HCT116 (cell line): ENCODE measurements around the gene TBX2. TPM values are rescaled to one million over a fixed set of nuclear protein-coding genes. Genes with fewer than 3 reads are reported as not detected.

ENCODE experiments used
- ATAC-seq: fragments of 200-7000 bp; cut with Tn5 transposase; 2 replicates; pipeline ENCODE4 v1.9.1; 2020; ENCODE audit warnings: mild to moderate bottlenecking, moderate library complexity
- BruUV-seq: library from RNA; stranded (reverse); fragments of 400-500 nt; replicated peaks from 2 replicates; lab custom pipeline; 2021; lab: Mats Ljungman, UMichigan
- CTCF ChIA-PET: fragments of 300-600 bp; sonication (Branson Sonifier 250); formaldehyde crosslinking; loops from one replicate; lab custom pipeline; 2021; ENCODE audit warnings: antibody characterized with exemption; lab: Charles Lee
- POLR2A ChIA-PET: fragments of 300-600, 350-600 bp; sonication (Branson Sonifier 250); formaldehyde crosslinking; loops from one replicate; lab custom pipeline; 2021; ENCODE audit warnings: antibody characterized with exemption; lab: Charles Lee
- RAD21 ChIA-PET, 2 experiments: fragments of 300-600 bp; sonication (Branson Sonifier 250); formaldehyde crosslinking; loops; one replicate each; lab custom pipeline; 2023; ENCODE audit warnings: low total read pairs in 2 of 2; ENCODE audit not compliant: uncharacterized antibody in 2 of 2, unreplicated experiment in 2 of 2, low non-redundant PET in 1 of 2; lab: Charles Lee
- DNase-seq: peaks from one replicate; pipeline ENCODE4 v3.0.0-alpha.2; 2010; ENCODE audit warnings: low read depth, low spot score
- H2AFZ ChIP-seq: fragments of 200-600 bp; shearing (Covaris generic), sonication (generic); 2 replicates; pipeline ENCODE4 v1.6.1; 2017; ENCODE audit warnings: low read depth, mixed run types, mixed read lengths, antibody characterized with exemption, low read length; ENCODE audit not compliant: poor library complexity, severe bottlenecking
- H3K27ac ChIP-seq: 2 replicates; pipeline ENCODE4 v1.5.1; 2012; ENCODE audit warnings: low read depth, low read length
- H3K27me3 ChIP-seq: fragments of 200-600 bp; sonication (generic); 2 replicates; pipeline ENCODE4 v1.6.1; 2016; ENCODE audit warnings: mixed run types, low read length, mixed read lengths; ENCODE audit not compliant: insufficient read depth
- H3K36me3 ChIP-seq, 2 experiments: fragments of 200-500 bp in 1 of 2; fragments of 200-600 bp in 1 of 2; sonication (Bioruptor generic) in 1 of 2; sonication (generic) in 1 of 2; 2 replicates each; pipeline versions ENCODE4 v1.5.1 to v1.6.1; 2014 to 2016; ENCODE audit warnings: low read length in 2 of 2, inconsistent platforms in 1 of 2, mixed read lengths in 1 of 2, mixed run types in 1 of 2; ENCODE audit not compliant: insufficient read depth in 2 of 2, control insufficient read depth in 1 of 2
- H3K4me1 ChIP-seq, 2 experiments: fragments of 200-600 bp in 1 of 2; sonication (generic) in 1 of 2; 2 replicates each; pipeline versions ENCODE4 v1.5.1 to v1.6.1; 2012 to 2017; ENCODE audit warnings: low read length in 2 of 2, inconsistent platforms in 1 of 2, mild to moderate bottlenecking in 1 of 2, mixed read lengths in 1 of 2, mixed run types in 1 of 2, moderate library complexity in 1 of 2; ENCODE audit not compliant: insufficient read depth in 2 of 2, control insufficient read depth in 1 of 2
- H3K4me2 ChIP-seq: fragments of 200-600 bp; sonication (generic); 2 replicates; pipeline ENCODE4 v1.6.1; 2017; ENCODE audit warnings: mixed run types, low read length, mixed read lengths
- H3K4me3 ChIP-seq, 2 experiments: fragments of 200-600 bp in 1 of 2; sonication (generic) in 1 of 2; replicated peaks in 1 of 2; 2 replicates each; pipeline ENCODE4 v1.5.1; 2011 to 2016; ENCODE audit warnings: low read length in 2 of 2, control low read depth in 1 of 2, low read depth in 1 of 2, mild to moderate bottlenecking in 1 of 2, mixed read lengths in 1 of 2, mixed run types in 1 of 2
- H3K79me2 ChIP-seq: fragments of 200-600 bp; sonication (generic); 2 replicates; pipeline ENCODE4 v1.6.1; 2017; ENCODE audit warnings: mild to moderate bottlenecking, mixed run types, low read length, moderate library complexity, mixed read lengths; ENCODE audit not compliant: insufficient read depth
- H3K9ac ChIP-seq: fragments of 200-600 bp; sonication (generic); 2 replicates; pipeline ENCODE4 v1.6.1; 2016; ENCODE audit warnings: low read length, mixed read lengths
- H3K9me2 ChIP-seq: fragments of 200-600 bp; sonication (generic), shearing (Covaris generic); 2 replicates; pipeline ENCODE4 v1.6.1; 2017; ENCODE audit warnings: mixed run types, mild to moderate bottlenecking, moderate library complexity; ENCODE audit not compliant: insufficient read depth
- H3K9me3 ChIP-seq, 2 experiments: fragments of 200-500 bp in 1 of 2; fragments of 200-600 bp in 1 of 2; sonication (Bioruptor generic) in 1 of 2; sonication (generic) in 1 of 2; 2 replicates each; pipeline ENCODE4 v1.6.1; 2014 to 2017; ENCODE audit warnings: low read length in 2 of 2, mixed read lengths in 2 of 2, inconsistent platforms in 1 of 2, low read depth in 1 of 2, mild to moderate bottlenecking in 1 of 2, mixed run types in 1 of 2, moderate library complexity in 1 of 2; ENCODE audit not compliant: control insufficient read depth in 1 of 2, insufficient read depth in 1 of 2
- H4K20me1 ChIP-seq: fragments of 200-600 bp; sonication (generic), shearing (Covaris generic); 2 replicates; pipeline ENCODE4 v1.6.1; 2017; ENCODE audit warnings: mixed run types, mild to moderate bottlenecking, moderate library complexity; ENCODE audit not compliant: insufficient read depth
- ATF3 ChIP-seq: IDR thresholded peaks from 2 replicates; pipeline ENCODE4 v1.6.1; 2012
- CEBPB ChIP-seq: IDR thresholded peaks from 2 replicates; pipeline ENCODE4 v1.6.1; 2012; ENCODE audit warnings: low read depth
- EGR1 ChIP-seq: IDR thresholded peaks from 2 replicates; pipeline ENCODE4 v1.6.1; 2012; ENCODE audit warnings: low read depth
- ELF1 ChIP-seq: IDR thresholded peaks from 2 replicates; pipeline ENCODE4 v1.6.1; 2012; ENCODE audit warnings: low read depth, borderline replicate concordance
- EZH2phosphoT487 ChIP-seq: fragments of 200-600 bp; IDR thresholded peaks from 2 replicates; pipeline ENCODE4 v1.6.1; 2018; ENCODE audit warnings: antibody characterized with exemption, borderline replicate concordance
- FOSL1 ChIP-seq: IDR thresholded peaks from 2 replicates; pipeline ENCODE4 v1.6.1; 2012; ENCODE audit warnings: low read depth
- MAX ChIP-seq: IDR thresholded peaks from 2 replicates; pipeline ENCODE4 v1.6.1; 2012
- POLR2A ChIP-seq: IDR thresholded peaks from 2 replicates; pipeline ENCODE4 v1.7.0; 2011; ENCODE audit warnings: borderline replicate concordance; ENCODE audit not compliant: insufficient read depth, insufficient read length; ENCODE audit errors: extremely low read depth
- POLR2AphosphoS5 ChIP-seq: IDR thresholded peaks from 2 replicates; pipeline ENCODE4 v1.6.1; 2011; ENCODE audit warnings: mild to moderate bottlenecking, low read depth, low read length, moderate library complexity
- RAD21 ChIP-seq: IDR thresholded peaks from 2 replicates; pipeline ENCODE4 v1.6.1; 2012; ENCODE audit warnings: low read depth, mild to moderate bottlenecking
- REST ChIP-seq: IDR thresholded peaks from 2 replicates; pipeline ENCODE4 v1.6.1; 2012; ENCODE audit warnings: low read depth
- SP1 ChIP-seq: IDR thresholded peaks from 2 replicates; pipeline ENCODE4 v1.6.1; 2012; ENCODE audit warnings: low read depth
- SRF ChIP-seq: IDR thresholded peaks from 2 replicates; pipeline ENCODE4 v1.6.1; 2012; ENCODE audit warnings: low read depth
- YY1 ChIP-seq: IDR thresholded peaks from 2 replicates; pipeline ENCODE4 v1.6.1; 2011; ENCODE audit warnings: low read length, low read depth, moderate library complexity, mild to moderate bottlenecking; ENCODE audit not compliant: insufficient replicate concordance; ENCODE audit errors: extremely low read depth
- ZFX ChIP-seq: fragments of 450-650 bp; IDR thresholded peaks from 2 replicates; pipeline ENCODE4 v1.6.1; 2017
- intact Hi-C: fragments of 100-400 bp; cut with micrococcal nuclease; formaldehyde crosslinking; loops from 2 replicates; pipeline ENCODE4 v1.10.0; 2022
- total RNA-seq: library from RNA; stranded (reverse); gene quantifications from one replicate; pipeline ENCODE4 v1.2.1, GENCODE V29; 2021; ENCODE audit not compliant: unreplicated experiment

Gene TBX2
- total RNA-seq, 1 experiment from 2014 or later = 0.71 TPM

- no peaks in the 10 kb centered on the region for H3K36me3 ChIP-seq
- no peak for ATAC-seq
- no peak overlapping the region for H3K4me2 ChIP-seq
- no peaks in the 10 kb centered on the region for H3K79me2 ChIP-seq
- H3K27me3 ChIP-seq = no peaks in the 10 kb centered on the region
- peaks cover 12 to 13% of the 10 kb centered on the region in 2 experiments; a peak in 3 of 4 replicates for H3K4me1 ChIP-seq
- POLR2A ChIA-PET = no interaction called here
- intact Hi-C loops = no loop called here
- no peak for TF ChIP-seq SP1
- no peak for TF ChIP-seq REST
- TF ChIP-seq SRF = no peak
- TF ChIP-seq EGR1 = no peak
- no peak for TF ChIP-seq ATF3
- TF ChIP-seq MAX = no peak
- TF ChIP-seq CEBPB = no peak
- TF ChIP-seq YY1 = no peak
- TF ChIP-seq RAD21 = no peak
- no peak for TF ChIP-seq ZFX
- no peak for TF ChIP-seq POLR2A
- TF ChIP-seq POLR2AphosphoS5 = no peak
- no peak for TF ChIP-seq ELF1
- TF ChIP-seq FOSL1 = no peak
- TF ChIP-seq EZH2phosphoT487 = no peak
- no peaks in the 10 kb centered on the region for H3K9me2 ChIP-seq
- H3K9me3 ChIP-seq = no peaks in the 10 kb centered on the region
- RAD21 ChIA-PET = no interaction called here
- no peak overlapping the region for H3K27ac ChIP-seq
- no peak overlapping the region for H3K9ac ChIP-seq
- CTCF ChIA-PET = interaction anchor here (2.6 kb wide), 1 partner anchor 675 kb away, joined by 14 read pairs; no protein-coding TSS in a partner anchor
- BruUV-seq = no TSS peak
- H3K4me3 ChIP-seq = no peak overlapping the region
- no peak for DNase-seq
- H4K20me1 ChIP-seq = no peaks in the 10 kb centered on the region
- H2AFZ ChIP-seq = no peak overlapping the region
These were observed 4.1 kb upstream of the TBX2 start for GRCh38 chr17:61395409-61395982.
